ENCODE results near the gene EHHADH. TPM values are rescaled to one million over a fixed set of nuclear protein-coding genes. Genes with fewer than 3 reads are reported as not detected.
"Not testable (repeated sequence)": the region's sequence is repeated elsewhere in the genome, so short reads cannot be mapped to it uniquely, and the experiment has no call there.

EHHADH gene
- total RNA-seq, 2 donors from 2014 or later = 1.9 to 3.4 TPM

- Mint-ChIP-seq H3K9me3 (no peaks in the 10 kb centered on the region), H3K27ac (no peak overlapping the region)
Measured at GRCh38 chr3:185268194-185268962, 14.5 kb upstream of the EHHADH start.

GRCh38 chr3:185267193-185267592 lies 13.3 kb upstream of the EHHADH start:
- no peak for ATAC-seq (replicated peaks)
- no peaks in the 10 kb centered on the region for H3K36me3 Mint-ChIP-seq (ENCODE audit: low read depth)
- H3K27me3 Mint-ChIP-seq = peaks cover 24% of the 10 kb centered on the region
- no peaks in the 10 kb centered on the region for H3K4me1 Mint-ChIP-seq
- H3K27ac Mint-ChIP-seq = no peak overlapping the region
- H3K9me3 Mint-ChIP-seq = no peaks in the 10 kb centered on the region
- no peak overlapping the region for H3K4me3 Mint-ChIP-seq

More at GRCh38 chr3:185268194-185268962, 14.5 kb upstream of the EHHADH start:
- H3K36me3 Mint-ChIP-seq (ENCODE audit: low read depth) = no peaks in the 10 kb centered on the region
- no peak overlapping the region for H3K4me3 Mint-ChIP-seq
- peaks cover 31% of the 10 kb centered on the region for H3K27me3 Mint-ChIP-seq
- no peak for ATAC-seq (replicated peaks)
- no peaks in the 10 kb centered on the region for H3K4me1 Mint-ChIP-seq

GRCh38 chr3:185264849-185265553 lies 11.2 kb upstream of the EHHADH start:
- H3K4me1 Mint-ChIP-seq = no peaks in the 10 kb centered on the region
- H3K36me3 Mint-ChIP-seq (ENCODE audit: low read depth) = no peaks in the 10 kb centered on the region
- no peak overlapping the region for H3K4me3 Mint-ChIP-seq
- H3K27me3 Mint-ChIP-seq = peaks cover 22% of the 10 kb centered on the region
- no peak overlapping the region for H3K27ac Mint-ChIP-seq
- H3K9me3 Mint-ChIP-seq = no peaks in the 10 kb centered on the region
- ATAC-seq (replicated peaks) = no peak

GRCh38 chr3:185263423-185263822 lies 9.6 kb upstream of the EHHADH start:
- ATAC-seq (replicated peaks) = no peak
- Mint-ChIP-seq H3K36me3 (ENCODE audit: low read depth) (no peaks in the 10 kb centered on the region), H3K4me3 (no peak overlapping the region), H3K27ac (no peak overlapping the region), H3K9me3 (no peaks in the 10 kb centered on the region), H3K27me3 (peaks cover 14% of the 10 kb centered on the region), H3K4me1 (no peaks in the 10 kb centered on the region)

GRCh38 chr3:185257334-185257733 lies 3.5 kb upstream of the EHHADH start:
- H3K4me1 Mint-ChIP-seq = no peaks in the 10 kb centered on the region
- H3K27ac Mint-ChIP-seq = no peak overlapping the region
- ATAC-seq (replicated peaks) = no peak
- H3K9me3 Mint-ChIP-seq = peaks cover 4% of the 10 kb centered on the region
- H3K4me3 Mint-ChIP-seq = no peak overlapping the region
- no peaks in the 10 kb centered on the region for H3K36me3 Mint-ChIP-seq (ENCODE audit: low read depth)
- peaks cover 7% of the 10 kb centered on the region for H3K27me3 Mint-ChIP-seq

- no peak for ATAC-seq (replicated peaks)
- Mint-ChIP-seq H3K4me3 (peak overlapping the region; percentile 68), H3K27ac (no peak overlapping the region), H3K4me1 (no peaks in the 10 kb centered on the region), H3K36me3 (ENCODE audit: low read depth) (no peaks in the 10 kb centered on the region), H3K27me3 (peaks cover 12% of the 10 kb centered on the region), H3K9me3 (peaks cover 4% of the 10 kb centered on the region)
Measured at GRCh38 chr3:185254799-185255198, 950 bp upstream of the EHHADH start.

- Mint-ChIP-seq H3K27me3 (peaks cover 12% of the 10 kb centered on the region), H3K4me3 (peak overlapping the region; percentile 68)
- not testable (repeated sequence) for H3K36me3 Mint-ChIP-seq (ENCODE audit: low read depth); ATAC-seq (replicated peaks); H3K9me3 Mint-ChIP-seq; H3K27ac Mint-ChIP-seq; H3K4me1 Mint-ChIP-seq
Measured at GRCh38 chr3:185253133-185253532, 716 bp downstream of the EHHADH start.

- H3K4me1 Mint-ChIP-seq = no peaks in the 10 kb centered on the region
- no peaks in the 10 kb centered on the region for H3K36me3 Mint-ChIP-seq (ENCODE audit: low read depth)
- no peak for ATAC-seq (replicated peaks)
- peaks cover 6% of the 10 kb centered on the region for H3K9me3 Mint-ChIP-seq
- H3K4me3 Mint-ChIP-seq = no peak overlapping the region
- H3K27ac Mint-ChIP-seq = no peak overlapping the region
- peaks cover 12% of the 10 kb centered on the region for H3K27me3 Mint-ChIP-seq
Measured at GRCh38 chr3:185251272-185251671, 2.6 kb downstream of the EHHADH start.

- no peak for ATAC-seq (replicated peaks)
- Mint-ChIP-seq H3K4me1 (no peaks in the 10 kb centered on the region), H3K9me3 (peaks cover 7% of the 10 kb centered on the region), H3K4me3 (no peak overlapping the region), H3K27ac (no peak overlapping the region), H3K27me3 (peaks cover 12% of the 10 kb centered on the region), H3K36me3 (ENCODE audit: low read depth) (no peaks in the 10 kb centered on the region)
Measured at GRCh38 chr3:185250653-185251052, 3.2 kb downstream of the EHHADH start.

GRCh38 chr3:185250247-185250646 lies 3.6 kb downstream of the EHHADH start:
- H3K9me3 Mint-ChIP-seq = peaks cover 7% of the 10 kb centered on the region
- no peak overlapping the region for H3K4me3 Mint-ChIP-seq
- no peak overlapping the region for H3K27ac Mint-ChIP-seq
- no peaks in the 10 kb centered on the region for H3K36me3 Mint-ChIP-seq (ENCODE audit: low read depth)
- ATAC-seq (replicated peaks) = no peak
- no peaks in the 10 kb centered on the region for H3K4me1 Mint-ChIP-seq
- peaks cover 12% of the 10 kb centered on the region for H3K27me3 Mint-ChIP-seq

GRCh38 chr3:185242642-185243041 lies 11.2 kb downstream of the EHHADH start:
- H3K4me1 Mint-ChIP-seq = no peaks in the 10 kb centered on the region
- no peak overlapping the region for H3K27ac Mint-ChIP-seq
- H3K4me3 Mint-ChIP-seq = no peak overlapping the region
- H3K36me3 Mint-ChIP-seq (ENCODE audit: low read depth) = no peaks in the 10 kb centered on the region
- H3K27me3 Mint-ChIP-seq = peaks cover 9% of the 10 kb centered on the region
- H3K9me3 Mint-ChIP-seq = peaks cover 23% of the 10 kb centered on the region
- no peak for ATAC-seq (replicated peaks)

GRCh38 chr3:185236969-185237368 lies 16.9 kb downstream of the EHHADH start:
- no peak overlapping the region for H3K4me3 Mint-ChIP-seq
- no peaks in the 10 kb centered on the region for H3K4me1 Mint-ChIP-seq
- H3K9me3 Mint-ChIP-seq = peaks cover 14% of the 10 kb centered on the region
- H3K27ac Mint-ChIP-seq = no peak overlapping the region
- no peak for ATAC-seq (replicated peaks)
- H3K27me3 Mint-ChIP-seq = peaks cover 5% of the 10 kb centered on the region
- H3K36me3 Mint-ChIP-seq (ENCODE audit: low read depth) = no peaks in the 10 kb centered on the region

GRCh38 chr3:185233328-185233727 lies 20.5 kb downstream of the EHHADH start:
- Mint-ChIP-seq H3K4me1 (no peaks in the 10 kb centered on the region), H3K27me3 (no peaks in the 10 kb centered on the region), H3K9me3 (peaks cover 9% of the 10 kb centered on the region), H3K36me3 (ENCODE audit: low read depth) (no peaks in the 10 kb centered on the region), H3K27ac (no peak overlapping the region), H3K4me3 (no peak overlapping the region)
- no peak for ATAC-seq (replicated peaks)

- H3K4me1 Mint-ChIP-seq; ATAC-seq (replicated peaks); H3K36me3 Mint-ChIP-seq (ENCODE audit: low read depth); H3K27me3 Mint-ChIP-seq; H3K27ac Mint-ChIP-seq; H3K4me3 Mint-ChIP-seq; H3K9me3 Mint-ChIP-seq: not testable (repeated sequence)
Measured at GRCh38 chr3:185226526-185226925, 27.3 kb downstream of the EHHADH start.

GRCh38 chr3:185225523-185225922 lies 28.3 kb downstream of the EHHADH start:
- ATAC-seq (replicated peaks) = no peak

More at GRCh38 chr3:185225523-185225922, 28.3 kb downstream of the EHHADH start:
- no peaks in the 10 kb centered on the region for H3K4me1 Mint-ChIP-seq
- no peaks in the 10 kb centered on the region for H3K36me3 Mint-ChIP-seq (ENCODE audit: low read depth)
- no peak overlapping the region for H3K4me3 Mint-ChIP-seq
- H3K27me3 Mint-ChIP-seq = peaks cover 5% of the 10 kb centered on the region
- H3K9me3 Mint-ChIP-seq = no peaks in the 10 kb centered on the region
- H3K27ac Mint-ChIP-seq = no peak overlapping the region

Measured in activated T-helper 17 cell treated with anti-CD3 and anti-CD28 coated beads, Interleukin-2, amount 50 U/mL, for 72 hours (primary cell).